Islet of Langerhans (tissue), 1 donor: ENCODE results near the gene BRI3.

Experiments used
- FAIRE-seq: peaks from one replicate; lab custom pipeline; 2011; peaks lifted over from hg19 to GRCh38; lab: Jason Lieb, UNC

BRI3 gene

GRCh38 chr7:98280791-98281756 lies at the start of gene BRI3:
TSS of gene BRI3 (plus strand) at chr7:98281686. CDS start at chr7:98281796, 110 bp downstream.
- peak; percentile 43 for FAIRE-seq

GRCh38 chr7:98232263-98232585 lies 49.3 kb upstream of the BRI3 start:
- FAIRE-seq, result no peak

- no peak for FAIRE-seq
Measured at GRCh38 chr7:98232799-98233198, 48.7 kb upstream of the BRI3 start.

- no peak for FAIRE-seq
Measured at GRCh38 chr7:98233219-98234070, 48.0 kb upstream of the BRI3 start.

- no peak for FAIRE-seq
Measured at GRCh38 chr7:98234429-98235147, 46.9 kb upstream of the BRI3 start.

- FAIRE-seq, result no peak
Measured at GRCh38 chr7:98235901-98236300, 45.6 kb upstream of the BRI3 start.

- FAIRE-seq, result no peak
Measured at GRCh38 chr7:98236355-98237185, 44.9 kb upstream of the BRI3 start.

- FAIRE-seq, result no peak
Measured at GRCh38 chr7:98238076-98238475, 43.4 kb upstream of the BRI3 start.

GRCh38 chr7:98238976-98239375 lies 42.5 kb upstream of the BRI3 start:
- FAIRE-seq, result no peak

GRCh38 chr7:98240961-98241673 lies 40.4 kb upstream of the BRI3 start:
- FAIRE-seq, result no peak

GRCh38 chr7:98241674-98242241 lies 39.7 kb upstream of the BRI3 start:
- no peak for FAIRE-seq

GRCh38 chr7:98242342-98242741 lies 39.1 kb upstream of the BRI3 start:
- no peak for FAIRE-seq

GRCh38 chr7:98242934-98243333 lies 38.6 kb upstream of the BRI3 start:
- no peak for FAIRE-seq

GRCh38 chr7:98244871-98245270 lies 36.6 kb upstream of the BRI3 start:
- FAIRE-seq, result no peak

GRCh38 chr7:98248156-98248555 lies 33.3 kb upstream of the BRI3 start:
- no peak for FAIRE-seq

- FAIRE-seq, result no peak
Measured at GRCh38 chr7:98249106-98249505, 32.4 kb upstream of the BRI3 start.

GRCh38 chr7:98250789-98251188 lies 30.7 kb upstream of the BRI3 start:
- no peak for FAIRE-seq

- FAIRE-seq, result no peak
Measured at GRCh38 chr7:98251231-98251600, 30.3 kb upstream of the BRI3 start.

GRCh38 chr7:98251601-98252424 lies 29.7 kb upstream of the BRI3 start, which contains the start of gene TECPR1:
TSS of gene TECPR1 (minus strand) at chr7:98252232. CDS start at chr7:98246146, 6,086 bp downstream.
- no peak for FAIRE-seq
